SU-DHL-6 (cell line): ENCODE data around the gene RSPH9.

ENCODE experiments used
- CTCF ChIP-seq: fragments of 200-600 bp; sonication (generic); IDR thresholded peaks from one replicate; pipeline ENCODE4 v1.5.1; 2017; ENCODE audit warnings: antibody characterized with exemption, mild to moderate bottlenecking, low read length, moderate library complexity; ENCODE audit not compliant: insufficient read depth, poor library complexity, severe bottlenecking
- EZH2phosphoT487 ChIP-seq: fragments of 200-600 bp; sonication (generic), shearing (Covaris generic); conservative IDR thresholded peaks from 2 replicates; pipeline ENCODE4 v1.6.1; 2018; ENCODE audit warnings: mild to moderate bottlenecking, antibody characterized with exemption, low read length, moderate library complexity, mixed read lengths

DNA sequence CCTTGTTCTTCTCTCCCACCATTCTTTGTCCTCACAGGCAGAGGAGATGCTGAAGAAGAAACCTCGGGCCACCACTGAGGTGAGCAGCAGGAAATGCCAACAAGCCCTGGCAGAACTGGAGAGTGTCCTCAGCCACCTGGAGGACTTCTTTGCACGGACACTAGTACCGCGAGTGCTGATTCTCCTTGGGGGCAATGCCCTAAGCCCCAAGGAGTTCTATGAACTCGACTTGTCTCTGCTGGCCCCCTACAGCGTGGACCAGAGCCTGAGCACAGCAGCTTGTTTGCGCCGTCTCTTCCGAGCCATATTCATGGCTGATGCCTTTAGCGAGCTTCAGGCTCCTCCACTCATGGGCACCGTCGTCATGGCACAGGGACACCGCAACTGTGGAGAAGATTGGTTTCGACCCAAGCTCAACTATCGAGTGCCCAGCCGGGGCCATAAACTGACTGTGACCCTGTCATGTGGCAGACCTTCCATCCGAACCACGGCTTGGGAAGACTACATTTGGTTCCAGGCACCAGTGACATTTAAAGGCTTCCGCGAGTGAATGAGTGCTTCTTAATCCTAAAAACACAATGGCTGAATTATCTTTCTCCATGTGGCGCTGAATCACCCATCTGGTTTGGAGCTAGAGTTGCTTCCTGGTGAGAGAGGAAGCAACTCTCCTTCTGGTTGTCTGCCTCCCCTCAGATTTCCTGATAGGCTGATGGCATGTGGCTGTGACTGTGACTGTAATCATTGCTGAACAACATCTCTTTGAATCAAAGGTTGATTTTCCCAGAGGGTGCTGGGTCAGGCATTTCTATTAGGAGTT lies 4.6 kb upstream of the RSPH9 start:
- TF ChIP-seq CTCF (no peak), EZH2phosphoT487 (no peak)
